ENCODE measurements around the gene ATP6V1G2. TPM values are rescaled to one million over a fixed set of nuclear protein-coding genes. Genes with fewer than 3 reads are reported as not detected.
"Not testable (repeated sequence)": the region's sequence is repeated elsewhere in the genome, so short reads cannot be mapped to it uniquely, and the experiment has no call there.

ATP6V1G2 gene
- total RNA-seq, 1 donor from 2014 or later = 0.52 TPM

DNA sequence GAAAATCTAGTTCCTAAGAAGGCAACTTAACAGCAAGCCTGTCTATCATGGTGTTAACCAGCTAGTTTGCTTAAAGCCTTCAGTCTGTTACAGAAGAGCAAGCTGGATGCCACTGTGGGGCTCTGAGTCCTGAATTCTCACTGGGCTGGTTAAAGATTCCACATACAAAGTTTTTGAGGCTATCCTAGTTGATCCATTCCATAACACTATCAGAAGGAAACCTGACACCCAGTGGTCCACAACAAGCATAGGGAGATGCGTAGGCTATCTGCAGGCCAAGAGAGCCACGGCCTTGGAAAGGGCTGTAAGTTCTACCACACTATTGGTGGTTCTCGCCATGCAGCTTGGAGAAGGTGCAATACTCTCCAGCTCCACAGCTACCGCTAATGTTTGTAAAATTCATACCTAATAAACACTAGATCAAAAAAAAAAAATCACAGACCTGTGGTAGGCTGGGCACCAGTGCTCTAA lies 18.1 kb downstream of the ATP6V1G2 start:
- DNase-seq (ENCODE audit: low read depth) = no peak
- TF ChIP-seq CTCF (conservative IDR thresholded peaks at IDR 0.05; ENCODE audit: low read depth, low read length) = no peak
- H3K4me3 ChIP-seq (ENCODE audit: low read depth, low read length) = no peak overlapping the region

GRCh38 chr6:31525932-31526591 lies 20.3 kb downstream of the ATP6V1G2 start:
- DNase-seq (ENCODE audit: low read depth) = no peak
- H3K4me3 ChIP-seq (ENCODE audit: low read depth, low read length) = no peak overlapping the region
- TF ChIP-seq CTCF (conservative IDR thresholded peaks at IDR 0.05; ENCODE audit: low read depth, low read length) = no peak

DNA sequence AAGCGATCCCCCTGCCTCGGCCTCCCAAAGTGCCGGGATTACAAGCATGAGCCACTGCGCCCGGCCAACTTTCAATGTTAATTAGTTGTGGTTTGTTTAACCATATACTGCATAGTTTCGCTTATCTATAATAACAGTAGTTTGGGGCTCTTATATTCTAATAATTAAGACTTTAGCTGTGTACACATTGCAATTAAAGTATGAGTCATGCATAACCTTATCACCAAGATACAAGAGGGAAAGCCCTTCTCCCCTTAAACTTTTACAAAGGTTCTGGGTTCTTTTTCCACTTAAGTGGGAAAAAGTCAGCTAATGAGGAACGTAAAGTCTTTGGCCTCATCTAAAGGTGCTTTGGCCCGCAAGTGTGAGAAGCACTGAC lies 20.9 kb downstream of the ATP6V1G2 start:
- H3K4me3 ChIP-seq (ENCODE audit: low read depth, low read length) = no peak overlapping the region
- no peak for TF ChIP-seq CTCF (conservative IDR thresholded peaks at IDR 0.05; ENCODE audit: low read depth, low read length)
- DNase-seq (ENCODE audit: low read depth) = no peak

- TF ChIP-seq CTCF (conservative IDR thresholded peaks at IDR 0.05; ENCODE audit: low read depth, low read length) = no peak
- H3K4me3 ChIP-seq (ENCODE audit: low read depth, low read length) = no peak overlapping the region
Observed at GRCh38 chr6:31521835-31522234, 24.6 kb downstream of the ATP6V1G2 start.

GRCh38 chr6:31513456-31514165 lies 32.8 kb downstream of the ATP6V1G2 start:
- no peak for DNase-seq (ENCODE audit: low read depth)
- H3K4me3 ChIP-seq (ENCODE audit: low read depth, low read length) = no peak overlapping the region
- no peak for TF ChIP-seq CTCF (conservative IDR thresholded peaks at IDR 0.05; ENCODE audit: low read depth, low read length)

More at GRCh38 chr6:31521835-31522234, 24.6 kb downstream of the ATP6V1G2 start:
- no peak for DNase-seq (ENCODE audit: low read depth)

- H3K4me3 ChIP-seq (ENCODE audit: low read depth, low read length) = no peak overlapping the region
- no peak for TF ChIP-seq CTCF (conservative IDR thresholded peaks at IDR 0.05; ENCODE audit: low read depth, low read length)
- no peak for DNase-seq (ENCODE audit: low read depth)
Observed at GRCh38 chr6:31510007-31510406, 36.4 kb downstream of the ATP6V1G2 start.

- not testable (repeated sequence) for DNase-seq (ENCODE audit: low read depth); H3K4me3 ChIP-seq (ENCODE audit: low read depth, low read length)
Observed at GRCh38 chr6:31509036-31509435, 37.4 kb downstream of the ATP6V1G2 start.

Data from epithelial cell of proximal tubule (primary cell).